OCI-LY7 (cell line): ENCODE results near the gene PEX3. TPM values are rescaled to one million over a fixed set of nuclear protein-coding genes. Genes with fewer than 3 reads are reported as not detected.

Experiments
- Bru-seq: library from RNA; stranded (reverse); fragments of 400-500 nt; gene quantifications from one replicate; lab custom pipeline; 2021; lab: Mats Ljungman, UMichigan
- BruChase-seq, 2 experiments: library from RNA; stranded (reverse); fragments of 400-500 nt; gene quantifications; one replicate each; lab custom pipeline; 2021; lab: Mats Ljungman, UMichigan
- BruUV-seq: library from RNA; stranded (reverse); fragments of 400-500 nt; replicated peaks from 2 replicates; lab custom pipeline; 2021; lab: Mats Ljungman, UMichigan
- CTCF ChIA-PET: fragments of 300-600 bp; sonication (Branson Sonifier 250); formaldehyde crosslinking; loops from one replicate; lab custom pipeline; 2022; ENCODE audit warnings: antibody characterized with exemption; ENCODE audit not compliant: unreplicated experiment; lab: Charles Lee
- POLR2A ChIA-PET: fragments of 300-600 bp; sonication (Branson Sonifier 250); formaldehyde crosslinking; loops from one replicate; lab custom pipeline; 2022; ENCODE audit warnings: antibody characterized with exemption; lab: Charles Lee
- DNase-seq: peaks from one replicate; pipeline ENCODE4 v3.0.0-alpha.2; 2015; ENCODE audit warnings: low spot score
- H2AFZ ChIP-seq: fragments of 200-600 bp; sonication (generic), shearing (Covaris generic); 2 replicates; pipeline ENCODE4 v1.6.1; 2014; ENCODE audit warnings: mild to moderate bottlenecking, antibody characterized with exemption, low read length, moderate library complexity
- H3K27ac ChIP-seq: fragments of 200-600 bp; sonication (generic); 2 replicates; pipeline ENCODE4 v1.5.1; 2014; ENCODE audit warnings: mixed run types, low read depth, mild to moderate bottlenecking, moderate library complexity, low read length, inconsistent platforms; ENCODE audit not compliant: poor library complexity, severe bottlenecking
- H3K36me3 ChIP-seq: fragments of 200-600 bp; sonication (generic); 2 replicates; pipeline ENCODE4 v1.6.1; 2014; ENCODE audit warnings: mild to moderate bottlenecking, antibody characterized with exemption, low read length, moderate library complexity, mixed read lengths; ENCODE audit not compliant: insufficient read depth
- H3K4me1 ChIP-seq: fragments of 200-600 bp; sonication (generic); 2 replicates; pipeline ENCODE4 v1.5.1; 2014; ENCODE audit warnings: mild to moderate bottlenecking, low read length; ENCODE audit not compliant: insufficient read depth, poor library complexity, severe bottlenecking
- H3K4me2 ChIP-seq: fragments of 200-600 bp; sonication (generic); 2 replicates; pipeline ENCODE4 v1.6.1; 2014; ENCODE audit warnings: mild to moderate bottlenecking, low read length
- H3K4me3 ChIP-seq: fragments of 200-600 bp; sonication (generic); 2 replicates; pipeline ENCODE4 v1.5.1; 2014; ENCODE audit warnings: mild to moderate bottlenecking, low read depth, low read length; ENCODE audit not compliant: poor library complexity, severe bottlenecking
- H3K79me2 ChIP-seq: fragments of 200-600 bp; sonication (generic); 2 replicates; pipeline ENCODE4 v1.6.1; 2016; ENCODE audit warnings: low read depth, mild to moderate bottlenecking, low read length, moderate library complexity, mixed read lengths; ENCODE audit not compliant: insufficient read depth
- H3K9me2 ChIP-seq: fragments of 200-600 bp; sonication (generic); 2 replicates; pipeline ENCODE4 v1.6.1; 2016; ENCODE audit warnings: mild to moderate bottlenecking, low read length, mixed read lengths; ENCODE audit not compliant: insufficient read depth
- H3K9me3 ChIP-seq: fragments of 200-600 bp; sonication (generic); 2 replicates; pipeline ENCODE4 v1.6.1; 2014; ENCODE audit warnings: mild to moderate bottlenecking, mixed run types, low read length, mixed read lengths
- H4K20me1 ChIP-seq: fragments of 200-600 bp; sonication (generic); 2 replicates; pipeline ENCODE4 v1.6.1; 2014; ENCODE audit warnings: mild to moderate bottlenecking, antibody characterized with exemption, low read length, moderate library complexity, mixed read lengths; ENCODE audit not compliant: insufficient read depth
- CTCF ChIP-seq: fragments of 200-600 bp; sonication (generic); conservative IDR thresholded peaks from 2 replicates; pipeline ENCODE4 v1.5.1; 2014; ENCODE audit warnings: mild to moderate bottlenecking, antibody characterized with exemption, low read length, moderate library complexity, mixed read lengths
- EZH2phosphoT487 ChIP-seq: fragments of 200-600 bp; sonication (generic); IDR thresholded peaks from 2 replicates; pipeline ENCODE4 v1.6.1; 2018; ENCODE audit warnings: low read depth, borderline replicate concordance, mild to moderate bottlenecking, mixed run types, antibody characterized with exemption, low read length, moderate library complexity, mixed read lengths
- intact Hi-C: fragments of 100-400 bp; cut with micrococcal nuclease; formaldehyde crosslinking; loops from one replicate; pipeline ENCODE4 v1.10.0; 2022; ENCODE audit not compliant: unreplicated experiment
- long read RNA-seq: library from polyadenylated mRNA; stranded (forward); transcript quantifications from one replicate; pipeline ENCODE4 v2.0.0, GENCODE V29; 2022
- total RNA-seq, 2 experiments: library from RNA; depleted of rRNA in 1 of 2; stranded (reverse); fragments of >200 nt in 1 of 2; shearing (Covaris generic) in 1 of 2; gene quantifications; 2 replicates each; pipeline ENCODE4 v1.2.3, GENCODE V29; 2014 to 2022

The PEX3 gene
- total RNA-seq (2014; rRNA removed; shearing (Covaris generic)) (10.9 and 14.8 TPM in 2 replicates), total RNA-seq (2022) (23.1 and 27.0 TPM in 2 replicates), Bru-seq, nascent RNA (percentile 77 among the genes with signal in this experiment), BruChase-seq, experiment 1, labeled RNA remaining after a 6-hour chase (percentile 67 among the genes with signal in this experiment), BruChase-seq, experiment 2, labeled RNA remaining after a 2-hour chase (percentile 83 among the genes with signal in this experiment)
- long read RNA-seq, transcript PEX3-201 (12 exons, 1,969 nt): major isoform, 54 of 60 reads
- long read RNA-seq, partial matches to known transcripts: 2 of 60 reads
- long read RNA-seq, other reads (novel, unspliced or antisense): 4 of 60 reads

- Histone ChIP-seq H3K27ac (peak within 1 kb of the TSS; percentile 72), H3K4me1 (peaks cover 36% of the 10 kb centered on the region), H2AFZ (peak within 1 kb of the TSS; percentile 97), H3K9me3 (no peaks in the 10 kb centered on the region), H4K20me1 (no peaks in the 10 kb centered on the region), H3K4me2 (peak within 1 kb of the TSS; percentile 90), H3K4me3 (peak within 1 kb of the TSS; percentile 94), H3K79me2 (peaks cover 75% of the 10 kb centered on the region), H3K36me3 (peaks cover 16% of the 10 kb centered on the region; the same call in 1 of the 2 replicates), H3K9me2 (no peaks in the 10 kb centered on the region)
- ChIA-PET POLR2A (interaction anchor here (1.0 to 2.0 kb wide), 4 partner anchors 9 to 393 kb away, joined by 3 to 9 read pairs (median 4); partner anchors contain the start of gene LTV1), CTCF (no interaction called here)
- DNase-seq: peak; percentile 95
- TSS peak; percentile 75 for BruUV-seq
- intact Hi-C loops: loop anchor here (2.0 to 10.0 kb wide), 6 partner anchors 86 to 1306 kb away; partner anchors contain the start of genes HIVEP2, LTV1, NMBR and VTA1
- TF ChIP-seq EZH2phosphoT487: no peak
- TF ChIP-seq CTCF: no peak
Measured at GRCh38 chr6:143450453-143451371, at the start of gene PEX3, which contains the start of gene ADAT2. Gene PEX3 (plus strand): TSS chr6:143450805. CDS start chr6:143451043, 238 bp downstream. Gene ADAT2 (minus strand): TSS chr6:143450695. CDS start chr6:143450658, 37 bp downstream.

GRCh38 chr6:143401068-143401446 is 49.5 kb upstream of the PEX3 start:
- no peaks in the 10 kb centered on the region for H3K36me3 ChIP-seq
- peak overlapping the region; percentile 66; the same call in 1 of the 2 replicates for H2AFZ ChIP-seq
- intact Hi-C loops: no loop called here
- no peaks in the 10 kb centered on the region for H4K20me1 ChIP-seq
- no peaks in the 10 kb centered on the region for H3K9me2 ChIP-seq
- POLR2A ChIA-PET: interaction anchor here (0.6 to 1.1 kb wide), 4 partner anchors 16 to 135 kb away, joined by 3 to 4 read pairs (median 3); no protein-coding TSS in a partner anchor
- DNase-seq: no peak
- TF ChIP-seq EZH2phosphoT487 (no peak), CTCF (no peak)
- BruUV-seq: no TSS peak
- H3K4me2 ChIP-seq: peak overlapping the region; percentile 15; the same call in 1 of the 2 replicates
- H3K4me3 ChIP-seq: no peak overlapping the region
- CTCF ChIA-PET: no interaction called here
- H3K4me1 ChIP-seq: peaks cover 8% of the 10 kb centered on the region
- no peaks in the 10 kb centered on the region for H3K79me2 ChIP-seq
- no peaks in the 10 kb centered on the region for H3K9me3 ChIP-seq
- H3K27ac ChIP-seq: no peak overlapping the region
